ENCODE data around the gene PTCRA. TPM values are rescaled to one million over a fixed set of nuclear protein-coding genes. Genes with fewer than 3 reads are reported as not detected.

Gene PTCRA
- total RNA-seq, 4 donors from 2014 or later, result 0.72 TPM; not detected in 3

GRCh38 chr6:42962096-42962495, 46.2 kb downstream of the PTCRA start:
- TF ChIP-seq CTCF (IDR thresholded peaks at IDR 0.05), result no peak
- DNase-seq (ENCODE audit: low spot score) (no peak), ATAC-seq (ENCODE audit: low FRiP score) (no peak)

GRCh38 chr6:42962502-42963178, 46.8 kb downstream of the PTCRA start:
- no peak for ATAC-seq (ENCODE audit: low FRiP score)
- TF ChIP-seq CTCF (IDR thresholded peaks at IDR 0.05), result no peak
- no peak for DNase-seq (ENCODE audit: low spot score)

GRCh38 chr6:42963179-42963854, 47.5 kb downstream of the PTCRA start:
- DNase-seq (ENCODE audit: low spot score) (no peak), ATAC-seq (ENCODE audit: low FRiP score) (no peak)
- TF ChIP-seq CTCF (IDR thresholded peaks at IDR 0.05), result no peak

GRCh38 chr6:42963855-42964605, 48.2 kb downstream of the PTCRA start:
- TF ChIP-seq CTCF (IDR thresholded peaks at IDR 0.05), result no peak
- no peak for ATAC-seq (ENCODE audit: low FRiP score)
- no peak for DNase-seq (ENCODE audit: low spot score)

GRCh38 chr6:42966571-42966970, 50.7 kb downstream of the PTCRA start:
- ATAC-seq (ENCODE audit: low FRiP score) (no peak), DNase-seq (ENCODE audit: low spot score) (no peak)
- no peak for TF ChIP-seq CTCF (IDR thresholded peaks at IDR 0.05)

GRCh38 chr6:42967228-42967627, 51.4 kb downstream of the PTCRA start:
- DNase-seq (ENCODE audit: low spot score) (no peak), ATAC-seq (ENCODE audit: low FRiP score) (no peak)
- no peak for TF ChIP-seq CTCF (IDR thresholded peaks at IDR 0.05)
